Keratinocyte (primary cell): ENCODE results near the gene CDADC1. TPM values are rescaled to one million over a fixed set of nuclear protein-coding genes. Genes with fewer than 3 reads are reported as not detected.

Experiments
- DNase-seq: peaks from one replicate; pipeline ENCODE4 v3.0.0-alpha.2; 2011; ENCODE audit warnings: low read depth, missing footprints, low spot score
- FAIRE-seq: peaks from 2 replicates; lab custom pipeline; 2011; peaks lifted over from hg19 to GRCh38; lab: Jason Lieb, UNC
- H2AFZ ChIP-seq: 2 replicates; pipeline ENCODE4 v1.6.0; 2012; ENCODE audit warnings: low read length, control low read depth, inconsistent platforms; ENCODE audit not compliant: control insufficient read depth
- H3K27ac ChIP-seq: 2 replicates; pipeline ENCODE4 v1.5.1; 2011; ENCODE audit warnings: low read length; ENCODE audit not compliant: control insufficient read depth, insufficient read depth
- H3K27me3 ChIP-seq: 3 replicates; pipeline ENCODE4 v1.6.0; 2011; ENCODE audit warnings: low read length; ENCODE audit not compliant: control insufficient read depth, insufficient read depth; ENCODE audit errors: extremely low read depth
- H3K36me3 ChIP-seq, 2 experiments: 2 replicates in 1 of 2; 3 replicates in 1 of 2; pipeline ENCODE4 v1.5.1; 2011; ENCODE audit warnings: low read length in 2 of 2, mild to moderate bottlenecking in 1 of 2; ENCODE audit not compliant: control insufficient read depth in 2 of 2, insufficient read depth in 2 of 2; ENCODE audit errors: extremely low read depth in 1 of 2
- H3K4me1 ChIP-seq: 3 replicates; pipeline ENCODE4 v1.5.1; 2011; ENCODE audit warnings: low read length; ENCODE audit not compliant: control insufficient read depth, insufficient read depth; ENCODE audit errors: extremely low read depth
- H3K4me2 ChIP-seq: 3 replicates; pipeline ENCODE4 v1.6.0; 2011; ENCODE audit warnings: low read depth, low read length; ENCODE audit not compliant: control insufficient read depth, insufficient read depth; ENCODE audit errors: extremely low read depth
- H3K4me3 ChIP-seq, 3 experiments: fragments of 200-600 bp in 1 of 3; sonication (generic) in 1 of 3; 2 replicates in 2 of 3; 3 replicates in 1 of 3; pipeline ENCODE4 v1.5.1; 2011 to 2016; ENCODE audit warnings: low read length in 3 of 3, mild to moderate bottlenecking in 3 of 3, control low read depth in 2 of 3, inconsistent platforms in 1 of 3, low read depth in 1 of 3, mixed read lengths in 1 of 3, mixed run types in 1 of 3, moderate library complexity in 1 of 3; ENCODE audit not compliant: control insufficient read depth in 2 of 3, insufficient read depth in 2 of 3; ENCODE audit errors: extremely low read depth in 1 of 3
- H3K79me2 ChIP-seq: 2 replicates; pipeline ENCODE4 v1.6.0; 2012; ENCODE audit warnings: low read length; ENCODE audit not compliant: control insufficient read depth, insufficient read depth
- H3K9ac ChIP-seq: 3 replicates; pipeline ENCODE4 v1.6.0; 2011; ENCODE audit warnings: low read length; ENCODE audit not compliant: control insufficient read depth, insufficient read depth; ENCODE audit errors: extremely low read depth
- H3K9me1 ChIP-seq: 3 replicates; pipeline ENCODE4 v1.6.0; 2011; ENCODE audit warnings: low read length; ENCODE audit not compliant: control insufficient read depth, insufficient read depth; ENCODE audit errors: extremely low read depth
- H3K9me3 ChIP-seq: 2 replicates; pipeline ENCODE4 v1.5.1; 2012; ENCODE audit warnings: low read depth, low read length; ENCODE audit not compliant: control insufficient read depth
- H4K20me1 ChIP-seq: 3 replicates; pipeline ENCODE4 v1.6.0; 2011; ENCODE audit warnings: low read length; ENCODE audit not compliant: control insufficient read depth, insufficient read depth; ENCODE audit errors: extremely low read depth
- EZH2 ChIP-seq: IDR thresholded peaks from one replicate; pipeline ENCODE4 v1.6.1; 2012; ENCODE audit warnings: inconsistent platforms, mild to moderate bottlenecking, low read length, moderate library complexity
- dilution Hi-C: fragments of 300-500 bp; cut with MboI; formaldehyde crosslinking; loops from one replicate; pipeline ENCODE4 v1.7.0; 2020; ENCODE audit warnings: low sequenced_read_pairs; ENCODE audit not compliant: extremely low pct_ligation_motif_present
- polyA plus RNA-seq, 5 experiments: library from polyadenylated mRNA; depleted of rRNA in 3 of 5; stranded (reverse) in 3 of 5; stranded (forward) in 1 of 5; unstranded in 1 of 5; fragments of >200 nt; gene quantifications; 1 replicate in 1 of 5; 2 replicates in 3 of 5; 3 replicates in 1 of 5; pipeline versions ENCODE4 v1.2.1 to v1.2.3, GENCODE V29; 2011 to 2012; ENCODE audit warnings: missing spikeins in 2 of 5, low read depth in 1 of 5, low replicate concordance in 1 of 5
- TF ChIP-seq, protein P1 (sequence below), 3 experiments: IDR thresholded peaks in 1 of 3; conservative IDR thresholded peaks in 1 of 3; optimal IDR thresholded peaks in 1 of 3; 2 replicates in 2 of 3; 3 replicates in 1 of 3; pipeline versions ENCODE3 to v1.5.1; 2011; ENCODE audit warnings: low read length in 3 of 3, mild to moderate bottlenecking in 3 of 3, moderate library complexity in 2 of 3, control low read depth in 1 of 3, inconsistent platforms in 1 of 3; ENCODE audit not compliant: insufficient read depth in 2 of 3; ENCODE audit errors: extremely low read depth in 1 of 3

Gene CDADC1
- polyA plus RNA-seq, 1 donor (not counting 4 experiments of a cell fraction or from before 2014, with no cell fraction given), result 3.8 TPM

DNA sequence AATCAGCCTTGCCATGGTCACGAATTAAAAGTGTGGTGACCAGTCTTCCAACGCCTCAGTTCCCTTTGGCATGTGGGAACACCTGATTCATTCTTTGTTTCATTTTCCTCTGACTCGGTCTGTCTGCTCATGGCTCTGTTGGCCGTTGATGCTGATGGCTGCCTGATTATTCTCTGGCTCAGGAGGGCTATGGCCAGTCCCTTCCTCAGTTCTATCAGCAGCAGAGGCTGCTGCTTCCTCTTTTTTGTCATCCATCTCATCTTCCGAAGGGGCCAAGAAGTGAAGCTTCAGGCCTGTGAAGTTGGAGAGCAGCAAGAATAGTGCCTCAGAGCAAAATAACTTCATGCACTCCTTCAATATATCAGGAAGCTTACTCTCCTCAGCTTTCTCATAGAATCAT, 37.1 kb upstream of the CDADC1 start:
- no peaks in the 10 kb centered on the region for H3K4me1 ChIP-seq
- no peaks in the 10 kb centered on the region for H4K20me1 ChIP-seq
- peaks cover 4 to 11% of the 10 kb centered on the region in 2 experiments for H3K36me3 ChIP-seq
- no peaks in the 10 kb centered on the region for H3K27me3 ChIP-seq
- H3K4me3 ChIP-seq, result no peak overlapping the region
- no peak overlapping the region for H3K9ac ChIP-seq
- dilution Hi-C loops, result no loop called here
- H3K9me1 ChIP-seq, result no peaks in the 10 kb centered on the region
- no peaks in the 10 kb centered on the region for H3K9me3 ChIP-seq
- H2AFZ ChIP-seq, result no peak overlapping the region
- no peak for DNase-seq
- TF ChIP-seq EZH2, result no peak
- TF ChIP-seq, protein P1, sequence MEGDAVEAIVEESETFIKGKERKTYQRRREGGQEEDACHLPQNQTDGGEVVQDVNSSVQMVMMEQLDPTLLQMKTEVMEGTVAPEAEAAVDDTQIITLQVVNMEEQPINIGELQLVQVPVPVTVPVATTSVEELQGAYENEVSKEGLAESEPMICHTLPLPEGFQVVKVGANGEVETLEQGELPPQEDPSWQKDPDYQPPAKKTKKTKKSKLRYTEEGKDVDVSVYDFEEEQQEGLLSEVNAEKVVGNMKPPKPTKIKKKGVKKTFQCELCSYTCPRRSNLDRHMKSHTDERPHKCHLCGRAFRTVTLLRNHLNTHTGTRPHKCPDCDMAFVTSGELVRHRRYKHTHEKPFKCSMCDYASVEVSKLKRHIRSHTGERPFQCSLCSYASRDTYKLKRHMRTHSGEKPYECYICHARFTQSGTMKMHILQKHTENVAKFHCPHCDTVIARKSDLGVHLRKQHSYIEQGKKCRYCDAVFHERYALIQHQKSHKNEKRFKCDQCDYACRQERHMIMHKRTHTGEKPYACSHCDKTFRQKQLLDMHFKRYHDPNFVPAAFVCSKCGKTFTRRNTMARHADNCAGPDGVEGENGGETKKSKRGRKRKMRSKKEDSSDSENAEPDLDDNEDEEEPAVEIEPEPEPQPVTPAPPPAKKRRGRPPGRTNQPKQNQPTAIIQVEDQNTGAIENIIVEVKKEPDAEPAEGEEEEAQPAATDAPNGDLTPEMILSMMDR (optimal IDR thresholded peaks at IDR 0.05 in 1 of 3, IDR thresholded peaks at IDR 0.05 in 1 of 3, conservative IDR thresholded peaks at IDR 0.05 in 1 of 3; ENCODE audit: extremely low read depth in 1 of 3, insufficient read depth in 2 of 3, low read length in 3 of 3), result no peak
- no peak overlapping the region for H3K4me2 ChIP-seq
- H3K27ac ChIP-seq, result no peak overlapping the region
- no peak for FAIRE-seq
- no peaks in the 10 kb centered on the region for H3K79me2 ChIP-seq

- Histone ChIP-seq H4K20me1 (no peaks in the 10 kb centered on the region), H3K4me2 (no peak overlapping the region), H3K4me1 (no peaks in the 10 kb centered on the region), H3K27me3 (peaks cover 15% of the 10 kb centered on the region), H3K4me3 (no peak overlapping the region), H3K36me3 (peaks cover 0 to 1% of the 10 kb centered on the region in 2 experiments), H3K9ac (no peak overlapping the region), H3K27ac (no peak overlapping the region), H2AFZ (no peak overlapping the region), H3K9me1 (no peaks in the 10 kb centered on the region), H3K9me3 (no peaks in the 10 kb centered on the region), H3K79me2 (no peaks in the 10 kb centered on the region)
- DNase-seq, result no peak
- TF ChIP-seq, protein P1 (optimal IDR thresholded peaks at IDR 0.05 in 1 of 3, IDR thresholded peaks at IDR 0.05 in 1 of 3, conservative IDR thresholded peaks at IDR 0.05 in 1 of 3; ENCODE audit: extremely low read depth in 1 of 3, insufficient read depth in 2 of 3, low read length in 3 of 3), result no peak
- TF ChIP-seq EZH2, result no peak
- dilution Hi-C loops, result no loop called here
- FAIRE-seq, result no peak
Observed at GRCh38 chr13:49213539-49213938, 34.2 kb upstream of the CDADC1 start.
